Gastroesophageal sphincter (tissue), 3 donors: Measurements from ENCODE around the gene SORCS1.

ENCODE experiments used
- EP300 ChIP-seq: sonication (generic); formaldehyde crosslinking; IDR thresholded peaks from one replicate; pipeline ENCODE4 v1.6.1; 2017; ENCODE audit warnings: antibody characterized with exemption, mild to moderate bottlenecking
- POLR2A ChIP-seq, 2 donors: fragments of 450-650 bp; IDR thresholded peaks; one replicate each; pipeline ENCODE4 v1.6.1; 2017; ENCODE audit warnings: antibody characterized with exemption in 2 of 2, mild to moderate bottlenecking in 2 of 2, moderate library complexity in 1 of 2
- TF ChIP-seq, protein P1 (sequence below), 4 experiments: fragments of 200-600 bp in 2 of 4; fragments of 450-650 bp in 2 of 4; sonication (generic) in 1 of 4; IDR thresholded peaks; one replicate each; pipeline ENCODE4 v1.5.1; 2017 to 2019; ENCODE audit warnings: antibody characterized with exemption in 4 of 4, mild to moderate bottlenecking in 2 of 4, moderate library complexity in 2 of 4

DNA sequence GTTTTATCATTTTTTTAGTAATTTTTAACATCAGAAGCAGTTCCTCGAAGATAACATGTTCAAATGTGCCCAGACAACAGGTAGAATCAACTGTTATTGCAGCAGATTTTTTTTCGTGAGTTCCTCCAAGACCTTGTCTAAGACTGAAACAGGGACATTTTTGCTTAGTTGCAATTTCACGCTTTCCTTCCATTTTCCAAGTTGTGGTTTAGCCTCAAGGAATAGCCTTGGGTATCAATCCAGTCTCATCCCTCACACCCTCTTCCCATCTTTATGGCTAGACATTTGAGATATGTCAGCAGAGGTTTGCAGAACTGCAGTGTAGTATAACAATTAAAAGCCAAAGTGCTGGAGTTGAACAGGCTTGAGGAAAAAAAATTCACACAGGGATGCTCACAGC, 152.5 kb downstream of the SORCS1 start:
- TF ChIP-seq, protein P1, sequence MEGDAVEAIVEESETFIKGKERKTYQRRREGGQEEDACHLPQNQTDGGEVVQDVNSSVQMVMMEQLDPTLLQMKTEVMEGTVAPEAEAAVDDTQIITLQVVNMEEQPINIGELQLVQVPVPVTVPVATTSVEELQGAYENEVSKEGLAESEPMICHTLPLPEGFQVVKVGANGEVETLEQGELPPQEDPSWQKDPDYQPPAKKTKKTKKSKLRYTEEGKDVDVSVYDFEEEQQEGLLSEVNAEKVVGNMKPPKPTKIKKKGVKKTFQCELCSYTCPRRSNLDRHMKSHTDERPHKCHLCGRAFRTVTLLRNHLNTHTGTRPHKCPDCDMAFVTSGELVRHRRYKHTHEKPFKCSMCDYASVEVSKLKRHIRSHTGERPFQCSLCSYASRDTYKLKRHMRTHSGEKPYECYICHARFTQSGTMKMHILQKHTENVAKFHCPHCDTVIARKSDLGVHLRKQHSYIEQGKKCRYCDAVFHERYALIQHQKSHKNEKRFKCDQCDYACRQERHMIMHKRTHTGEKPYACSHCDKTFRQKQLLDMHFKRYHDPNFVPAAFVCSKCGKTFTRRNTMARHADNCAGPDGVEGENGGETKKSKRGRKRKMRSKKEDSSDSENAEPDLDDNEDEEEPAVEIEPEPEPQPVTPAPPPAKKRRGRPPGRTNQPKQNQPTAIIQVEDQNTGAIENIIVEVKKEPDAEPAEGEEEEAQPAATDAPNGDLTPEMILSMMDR (IDR thresholded peaks at IDR 0.05) = no peak
- TF ChIP-seq POLR2A (IDR thresholded peaks at IDR 0.05) (no peak), EP300 (no peak)
